ACC112 (cell line): ENCODE measurements around the gene LEMD2.

Source experiments
- H2AFZ ChIP-seq: fragments of 200-600 bp; sonication (generic); one replicate; pipeline ENCODE4 v1.6.0; 2017; ENCODE audit warnings: antibody characterized with exemption, low read length; ENCODE audit not compliant: unreplicated experiment
- H3K27ac ChIP-seq: fragments of 200-600 bp; sonication (generic); 2 replicates; pipeline ENCODE4 v1.5.1; 2014; ENCODE audit warnings: low read depth, mild to moderate bottlenecking, antibody characterized with exemption, low read length, moderate library complexity
- H3K27me3 ChIP-seq: fragments of 200-600 bp; sonication (generic); 2 replicates; pipeline ENCODE4 v1.6.1; 2014; ENCODE audit warnings: mild to moderate bottlenecking, antibody characterized with exemption, low read length, moderate library complexity, mixed read lengths; ENCODE audit not compliant: insufficient read depth
- H3K36me3 ChIP-seq: fragments of 200-600 bp; sonication (generic); 2 replicates; pipeline ENCODE4 v1.6.1; 2016; ENCODE audit warnings: mild to moderate bottlenecking, antibody characterized with exemption, low read length, moderate library complexity, mixed read lengths; ENCODE audit not compliant: insufficient read depth
- H3K4me1 ChIP-seq: fragments of 200-600 bp; sonication (generic); one replicate; pipeline ENCODE4 v1.6.1; 2016; ENCODE audit warnings: low read length, mixed read lengths; ENCODE audit not compliant: insufficient read depth, unreplicated experiment, control insufficient read depth
- H3K4me3 ChIP-seq: fragments of 200-600 bp; sonication (generic); 2 replicates; pipeline ENCODE4 v1.5.1; 2014; ENCODE audit warnings: mild to moderate bottlenecking, low read depth, low read length
- H3K79me2 ChIP-seq: fragments of 200-600 bp; sonication (generic); one replicate; pipeline ENCODE4 v1.6.0; 2016; ENCODE audit warnings: low read length; ENCODE audit not compliant: control insufficient read depth, unreplicated experiment, insufficient read depth

The LEMD2 gene

GRCh38 chr6:33817489-33817888 lies 28.6 kb upstream of the LEMD2 start:
- no peaks in the 10 kb centered on the region for H3K4me1 ChIP-seq
- no peaks in the 10 kb centered on the region for H3K36me3 ChIP-seq
- no peak overlapping the region for H3K27ac ChIP-seq
- H3K27me3 ChIP-seq = peaks cover 48% of the 10 kb centered on the region
- no peak overlapping the region for H2AFZ ChIP-seq
- H3K79me2 ChIP-seq = no peaks in the 10 kb centered on the region
- H3K4me3 ChIP-seq = no peak overlapping the region

DNA sequence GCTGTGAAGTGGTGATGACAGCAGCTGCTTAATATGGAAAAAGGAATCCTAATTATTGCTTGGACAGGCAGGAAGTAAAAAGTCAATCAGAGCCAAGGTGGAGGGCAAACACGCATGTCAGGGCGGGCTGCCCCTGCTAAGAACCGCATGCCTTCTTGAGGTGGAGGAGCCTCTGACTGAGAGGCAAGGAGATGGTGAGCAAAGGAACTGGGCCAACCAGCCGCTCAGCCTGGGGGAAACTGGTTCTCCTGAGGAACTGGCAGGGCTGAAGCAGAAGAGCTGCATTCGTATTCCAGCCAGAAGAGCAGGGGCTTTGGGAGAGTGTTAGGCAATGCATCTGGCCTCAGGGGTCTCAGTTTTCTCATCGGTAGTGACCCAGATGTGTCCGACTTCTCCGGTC lies 28.0 kb upstream of the LEMD2 start:
- peaks cover 53% of the 10 kb centered on the region for H3K27me3 ChIP-seq
- no peaks in the 10 kb centered on the region for H3K79me2 ChIP-seq
- H3K36me3 ChIP-seq = no peaks in the 10 kb centered on the region
- no peak overlapping the region for H3K27ac ChIP-seq
- H3K4me3 ChIP-seq = no peak overlapping the region
- no peaks in the 10 kb centered on the region for H3K4me1 ChIP-seq
- H2AFZ ChIP-seq = no peak overlapping the region

- H3K79me2 ChIP-seq = no peaks in the 10 kb centered on the region
- peaks cover 64% of the 10 kb centered on the region for H3K27me3 ChIP-seq
- no peaks in the 10 kb centered on the region for H3K4me1 ChIP-seq
- no peak overlapping the region for H3K27ac ChIP-seq
- no peak overlapping the region for H3K4me3 ChIP-seq
- H2AFZ ChIP-seq = no peak overlapping the region
- H3K36me3 ChIP-seq = no peaks in the 10 kb centered on the region
Measured at GRCh38 chr6:33815854-33816253, 26.9 kb upstream of the LEMD2 start.

GRCh38 chr6:33813990-33814985 lies 25.4 kb upstream of the LEMD2 start:
- H3K4me3 ChIP-seq = no peak overlapping the region
- H3K27ac ChIP-seq = no peak overlapping the region
- H3K27me3 ChIP-seq = peaks cover 72% of the 10 kb centered on the region

GRCh38 chr6:33813246-33813904 lies 24.4 kb upstream of the LEMD2 start:
- Histone ChIP-seq H3K4me1 (no peaks in the 10 kb centered on the region), H3K27ac (no peak overlapping the region), H3K36me3 (no peaks in the 10 kb centered on the region), H2AFZ (no peak overlapping the region), H3K4me3 (no peak overlapping the region), H3K79me2 (no peaks in the 10 kb centered on the region), H3K27me3 (peaks cover 78% of the 10 kb centered on the region)

More at GRCh38 chr6:33813990-33814985, 25.4 kb upstream of the LEMD2 start:
- no peaks in the 10 kb centered on the region for H3K79me2 ChIP-seq
- no peaks in the 10 kb centered on the region for H3K36me3 ChIP-seq
- H2AFZ ChIP-seq = no peak overlapping the region
- no peaks in the 10 kb centered on the region for H3K4me1 ChIP-seq

- H3K79me2 ChIP-seq = no peaks in the 10 kb centered on the region
- H3K4me3 ChIP-seq = no peak overlapping the region
- H3K27ac ChIP-seq = no peak overlapping the region
- H3K4me1 ChIP-seq = no peaks in the 10 kb centered on the region
- H2AFZ ChIP-seq = no peak overlapping the region
- peaks cover 78% of the 10 kb centered on the region for H3K27me3 ChIP-seq
- no peaks in the 10 kb centered on the region for H3K36me3 ChIP-seq
Measured at GRCh38 chr6:33812669-33813068, 23.7 kb upstream of the LEMD2 start.

GRCh38 chr6:33809594-33809993 lies 20.7 kb upstream of the LEMD2 start:
- Histone ChIP-seq H3K27ac (no peak overlapping the region), H2AFZ (no peak overlapping the region), H3K4me1 (no peaks in the 10 kb centered on the region), H3K4me3 (no peak overlapping the region), H3K36me3 (no peaks in the 10 kb centered on the region), H3K27me3 (peaks cover 84% of the 10 kb centered on the region), H3K79me2 (no peaks in the 10 kb centered on the region)

- Histone ChIP-seq H3K4me3 (no peak overlapping the region), H3K79me2 (no peaks in the 10 kb centered on the region), H2AFZ (no peak overlapping the region), H3K27ac (no peak overlapping the region), H3K4me1 (no peaks in the 10 kb centered on the region), H3K36me3 (no peaks in the 10 kb centered on the region), H3K27me3 (peaks cover 86% of the 10 kb centered on the region)
Measured at GRCh38 chr6:33808641-33809180, 19.8 kb upstream of the LEMD2 start.

DNA sequence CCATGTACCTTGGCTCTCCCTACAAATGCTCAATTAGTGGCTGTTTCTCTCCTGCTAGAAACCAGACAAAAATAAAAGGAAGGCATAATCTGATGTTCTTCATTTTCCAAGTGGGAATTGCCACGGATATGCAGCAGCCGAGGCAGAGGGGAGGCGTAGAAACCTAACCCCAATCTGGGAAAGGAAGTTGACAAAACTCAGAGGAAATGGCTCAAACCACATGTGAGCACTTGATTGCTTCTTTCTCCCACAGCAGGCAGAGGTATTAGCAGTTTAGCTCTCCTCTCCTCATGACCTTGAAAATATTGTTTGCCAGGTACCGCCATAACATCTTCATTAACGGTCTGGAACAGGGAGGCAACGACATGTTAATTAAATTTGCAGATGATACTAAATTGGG lies 18.7 kb upstream of the LEMD2 start:
- Histone ChIP-seq H3K4me3 (no peak overlapping the region), H3K27me3 (peaks cover 81% of the 10 kb centered on the region), H3K4me1 (no peaks in the 10 kb centered on the region), H3K36me3 (no peaks in the 10 kb centered on the region), H2AFZ (no peak overlapping the region), H3K27ac (no peak overlapping the region), H3K79me2 (no peaks in the 10 kb centered on the region)

- Histone ChIP-seq H3K36me3 (no peaks in the 10 kb centered on the region), H3K27ac (no peak overlapping the region), H3K27me3 (peaks cover 74% of the 10 kb centered on the region), H2AFZ (no peak overlapping the region), H3K79me2 (no peaks in the 10 kb centered on the region), H3K4me3 (no peak overlapping the region), H3K4me1 (no peaks in the 10 kb centered on the region)
Measured at GRCh38 chr6:33806841-33807240, 17.9 kb upstream of the LEMD2 start.
